K562 (cell line): ENCODE results near the gene PMPCB. TPM values are rescaled to one million over a fixed set of nuclear protein-coding genes. Genes with fewer than 3 reads are reported as not detected.

ENCODE experiments used
- ATF3 ChIP-seq, 2 experiments: fragments of 450-650 bp in 1 of 2; sonication (generic) in 1 of 2; formaldehyde crosslinking in 1 of 2; IDR thresholded peaks in 1 of 2; conservative IDR thresholded peaks in 1 of 2; 2 replicates each; pipeline versions ENCODE4 v1.6.1 to v1.8.1; 2016 to 2023; ENCODE audit warnings: mild to moderate bottlenecking in 2 of 2, moderate library complexity in 2 of 2, inconsistent platforms in 1 of 2, missing genetic modification reagents in 1 of 2
- BMI1 ChIP-seq: fragments of 150-350 bp; IDR thresholded peaks from 2 replicates; pipeline ENCODE4 v1.6.1; 2014; ENCODE audit warnings: low read length
- IRF1 ChIP-seq: sonication (generic); formaldehyde crosslinking; IDR thresholded peaks from 2 replicates; pipeline ENCODE4 v1.8.0; 2022; ENCODE audit warnings: missing genetic modification reagents, mild to moderate bottlenecking, borderline replicate concordance
- MNT ChIP-seq, 2 experiments: fragments of 450-650 bp; conservative IDR thresholded peaks; 2 replicates each; pipeline ENCODE4 v1.6.1; 2017; ENCODE audit warnings: mild to moderate bottlenecking in 2 of 2, moderate library complexity in 2 of 2
- SNAPC5 ChIP-seq: fragments of 250-450 bp; sonication (Bioruptor Pico); IDR thresholded peaks from 2 replicates; pipeline ENCODE4 v1.8.0; 2021; ENCODE audit warnings: moderate library complexity, mild to moderate bottlenecking, inconsistent platforms
- SP2 ChIP-seq: IDR thresholded peaks from 2 replicates; pipeline ENCODE4 v1.6.1; 2011; ENCODE audit warnings: mild to moderate bottlenecking, low read depth, low read length, moderate library complexity; ENCODE audit not compliant: poor library complexity, severe bottlenecking; ENCODE audit errors: extremely low read depth
- SREBF1 ChIP-seq: fragments of 150-350 bp; IDR thresholded peaks from 2 replicates; pipeline ENCODE4 v1.6.1; 2014; ENCODE audit warnings: antibody characterized with exemption, low read depth, low read length, borderline replicate concordance
- TCF15 ChIP-seq: fragments of 250-450 bp; sonication (Bioruptor Pico); IDR thresholded peaks from 2 replicates; pipeline ENCODE4 v1.8.0; 2022; ENCODE audit warnings: moderate library complexity, mild to moderate bottlenecking, inconsistent platforms
- THRB ChIP-seq: fragments of 450-650 bp; formaldehyde crosslinking; conservative IDR thresholded peaks from 2 replicates; pipeline ENCODE4 v1.4.0; 2022; ENCODE audit warnings: mild to moderate bottlenecking, missing genetic modification characterization
- ZBTB12 ChIP-seq: fragments of 250-450 bp; sonication (Bioruptor Pico); IDR thresholded peaks from 2 replicates; pipeline ENCODE4 v1.4.0; 2020
- ZKSCAN8 ChIP-seq: fragments of 200-800 bp; sonication (Bioruptor generic); IDR thresholded peaks from 2 replicates; pipeline ENCODE4 v1.6.1; 2016; ENCODE audit warnings: missing genetic modification characterization, missing compliant biosample characterization
- ZNF174 ChIP-seq: fragments of 250-450 bp; sonication (Bioruptor Pico); IDR thresholded peaks from 2 replicates; pipeline ENCODE4 v1.4.0; 2020; ENCODE audit warnings: mild to moderate bottlenecking
- ZNF197 ChIP-seq: fragments of 200-800 bp; sonication (Bioruptor generic); IDR thresholded peaks from 2 replicates; pipeline ENCODE4 v1.6.1; 2016; ENCODE audit warnings: low read depth, missing genetic modification characterization, missing compliant biosample characterization
- ZNF280A ChIP-seq: fragments of 450-650 bp; IDR thresholded peaks from 2 replicates; pipeline ENCODE4 v1.6.1; 2018; ENCODE audit warnings: mild to moderate bottlenecking, low read depth; ENCODE audit not compliant: partially characterized antibody
- ZNF511 ChIP-seq: sonication (generic); formaldehyde crosslinking; IDR thresholded peaks from 2 replicates; pipeline ENCODE4 v1.8.0; 2022; ENCODE audit warnings: mild to moderate bottlenecking, missing genetic modification reagents
- ZNF584 ChIP-seq: fragments of 200-800 bp; sonication (Bioruptor generic); IDR thresholded peaks from 2 replicates; pipeline ENCODE4 v1.6.1; 2016; ENCODE audit warnings: low read depth, mild to moderate bottlenecking, missing genetic modification characterization, missing compliant biosample characterization
- polyA plus RNA-seq, 8 experiments: library from polyadenylated mRNA; depleted of rRNA in 4 of 8; stranded (reverse) in 5 of 8; unstranded in 3 of 8; fragments of >200 nt; fragmentation: Nextera tagmentation in 2 of 8; fragmentation: Illumina TruSeq in 1 of 8; extraction: Ambion mirVana in 2 of 8; extraction: Trizol in 1 of 8; gene quantifications; 2 replicates each; pipeline versions ENCODE4 v1.2.1 to v1.2.3, GENCODE V29; 2011 to 2014; ENCODE audit warnings: inconsistent platforms in 1 of 8, missing spikeins in 1 of 8
- total RNA-seq, 7 experiments: library from RNA; depleted of rRNA in 6 of 7; stranded (reverse); fragments of >200 nt in 6 of 7; fragmentation: Illumina TruSeq in 2 of 7; extraction: Trizol in 2 of 7; gene quantifications; 2 replicates each; pipeline versions ENCODE4 v1.2.1 to v1.2.3, GENCODE V29; 2011 to 2021; ENCODE audit warnings: low replicate concordance in 1 of 7

The PMPCB gene
- total and polyA plus RNA-seq, 9 of the 15 experiments (the other 6 are each of a cell fraction or from before 2014, with no cell fraction given), result 61.2 to 209 (median 105) TPM

GRCh38 chr7:103344453-103345149, 47.4 kb downstream of the PMPCB start, which contains the start of gene DNAJC2 (continued):
- no peak for TF ChIP-seq ATF3 (IDR thresholded peaks at IDR 0.05)
- no peak for TF ChIP-seq ATF3 (CRISPR knock-in tag; conservative IDR thresholded peaks at IDR 0.05)
- TF ChIP-seq SP2, result no peak
- peak; percentile 94 to 97 for TF ChIP-seq MNT (conservative IDR thresholded peaks at IDR 0.05)
- TF ChIP-seq ZBTB12, result peak; percentile 62
- TF ChIP-seq IRF1 (CRISPR knock-in tag), result no peak
- 0 out of 2 replicates have a peak, but pooled peaks have one; percentile 13 for TF ChIP-seq BMI1
- TF ChIP-seq ZNF584 (CRISPR knock-in tag), result no peak; the same call in 1 of the 2 replicates
- TF ChIP-seq ZNF197, result no peak
- 0 out of 2 replicates have a peak, but pooled peaks have one; percentile 32 for TF ChIP-seq SREBF1
- no peak for TF ChIP-seq ZNF280A
- TF ChIP-seq TCF15 (CRISPR knock-in tag), result no peak
- no peak for TF ChIP-seq THRB
- TF ChIP-seq ZNF174 (CRISPR knock-in tag), result no peak
- TF ChIP-seq ZKSCAN8 (CRISPR knock-in tag), result 0 out of 2 replicates have a peak, but pooled peaks have one; percentile 25
- TF ChIP-seq ZNF511 (CRISPR knock-in tag), result peak; percentile 97
- no peak for TF ChIP-seq SNAPC5 (CRISPR knock-in tag)
